SK-N-SH (cell line): ENCODE data around the gene GNE.

ENCODE experiments used
- POLR2AphosphoS5 ChIP-seq: IDR thresholded peaks from 2 replicates; pipeline ENCODE4 v1.6.1; 2012; ENCODE audit warnings: low read depth, low read length
- SIN3A ChIP-seq: IDR thresholded peaks from 2 replicates; pipeline ENCODE4 v1.6.1; 2012; ENCODE audit warnings: low read depth, mild to moderate bottlenecking, low read length, moderate library complexity, borderline replicate concordance
- SMC3 ChIP-seq: IDR thresholded peaks from 2 replicates; pipeline ENCODE4 v1.6.1; 2012; ENCODE audit warnings: low read depth, low read length, improper control_type of control experiment
- TEAD4 ChIP-seq: IDR thresholded peaks from 2 replicates; pipeline ENCODE4 v1.4.0; 2012; ENCODE audit warnings: mild to moderate bottlenecking, borderline replicate concordance; ENCODE audit not compliant: insufficient read depth
- TF ChIP-seq, protein P1 (sequence below): fragments of 200-600 bp; sonication (generic); IDR thresholded peaks from 2 replicates; pipeline ENCODE4 v1.6.1; 2017; ENCODE audit warnings: antibody characterized with exemption, mild to moderate bottlenecking, moderate library complexity
- TF ChIP-seq, protein P2 (sequence below): IDR thresholded peaks from 2 replicates; pipeline ENCODE4 v1.4.0; 2012; ENCODE audit warnings: low read depth

DNA sequence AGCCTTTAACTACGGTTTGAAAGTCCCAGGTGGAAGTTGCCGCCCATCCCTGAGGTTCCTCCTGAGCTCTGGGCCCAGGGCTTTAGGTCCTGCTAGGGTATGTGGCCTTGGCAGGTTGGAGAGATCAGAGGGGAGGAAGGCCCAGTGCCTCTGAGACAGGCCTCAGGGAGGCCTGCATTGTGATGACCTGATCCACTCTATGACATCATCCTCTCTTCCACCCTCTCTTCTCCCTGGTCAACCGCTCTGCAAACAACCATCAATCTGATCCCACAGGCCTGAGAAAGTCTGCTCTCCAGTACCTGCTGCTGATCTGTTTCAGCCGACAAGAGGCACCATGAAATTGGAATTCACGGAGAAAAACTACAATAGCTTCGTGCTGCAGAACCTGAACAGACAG lies 89.1 kb downstream of the GNE start, which contains the start of gene CCIN:
- TF ChIP-seq POLR2AphosphoS5 (no peak), SMC3 (no peak), TEAD4 (no peak), SIN3A (no peak)
- TF ChIP-seq, protein P1, sequence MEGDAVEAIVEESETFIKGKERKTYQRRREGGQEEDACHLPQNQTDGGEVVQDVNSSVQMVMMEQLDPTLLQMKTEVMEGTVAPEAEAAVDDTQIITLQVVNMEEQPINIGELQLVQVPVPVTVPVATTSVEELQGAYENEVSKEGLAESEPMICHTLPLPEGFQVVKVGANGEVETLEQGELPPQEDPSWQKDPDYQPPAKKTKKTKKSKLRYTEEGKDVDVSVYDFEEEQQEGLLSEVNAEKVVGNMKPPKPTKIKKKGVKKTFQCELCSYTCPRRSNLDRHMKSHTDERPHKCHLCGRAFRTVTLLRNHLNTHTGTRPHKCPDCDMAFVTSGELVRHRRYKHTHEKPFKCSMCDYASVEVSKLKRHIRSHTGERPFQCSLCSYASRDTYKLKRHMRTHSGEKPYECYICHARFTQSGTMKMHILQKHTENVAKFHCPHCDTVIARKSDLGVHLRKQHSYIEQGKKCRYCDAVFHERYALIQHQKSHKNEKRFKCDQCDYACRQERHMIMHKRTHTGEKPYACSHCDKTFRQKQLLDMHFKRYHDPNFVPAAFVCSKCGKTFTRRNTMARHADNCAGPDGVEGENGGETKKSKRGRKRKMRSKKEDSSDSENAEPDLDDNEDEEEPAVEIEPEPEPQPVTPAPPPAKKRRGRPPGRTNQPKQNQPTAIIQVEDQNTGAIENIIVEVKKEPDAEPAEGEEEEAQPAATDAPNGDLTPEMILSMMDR: no peak
- TF ChIP-seq, protein P2, sequence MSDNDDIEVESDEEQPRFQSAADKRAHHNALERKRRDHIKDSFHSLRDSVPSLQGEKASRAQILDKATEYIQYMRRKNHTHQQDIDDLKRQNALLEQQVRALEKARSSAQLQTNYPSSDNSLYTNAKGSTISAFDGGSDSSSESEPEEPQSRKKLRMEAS: no peak
